Kidney (tissue), 14 donors: ENCODE measurements around the gene SENP8. TPM values are rescaled to one million over a fixed set of nuclear protein-coding genes. Genes with fewer than 3 reads are reported as not detected.

Experiments used
- DNase-seq, 5 donors: peaks; one replicate each; pipeline ENCODE4 v3.0.0-alpha.2; 2013 to 2020
- FAIRE-seq: peaks from 2 replicates; lab custom pipeline; 2012; peaks lifted over from hg19 to GRCh38; lab: Jason Lieb, UNC
- H3K27ac ChIP-seq, 2 donors: one replicate each; pipeline ENCODE4 v1.7.0; 2013; ENCODE audit warnings: low read depth in 2 of 2, low read length in 2 of 2, inconsistent platforms in 1 of 2
- H3K27me3 ChIP-seq: one replicate; pipeline ENCODE4 v1.7.1; 2013; ENCODE audit warnings: low read length, inconsistent platforms; ENCODE audit not compliant: control insufficient read depth, insufficient read depth
- H3K36me3 ChIP-seq, 3 donors: one replicate each; pipeline versions ENCODE4 v1.7.0 to v1.7.1; 2013; ENCODE audit warnings: low read length in 3 of 3, control low read depth in 1 of 3, inconsistent platforms in 1 of 3; ENCODE audit not compliant: insufficient read depth in 3 of 3, control insufficient read depth in 2 of 3
- H3K4me1 ChIP-seq, 3 donors: one replicate each; pipeline versions ENCODE4 v1.7.0 to v1.7.1; 2013; ENCODE audit warnings: low read length in 3 of 3, inconsistent platforms in 1 of 3, low read depth in 1 of 3; ENCODE audit not compliant: control insufficient read depth in 2 of 3, insufficient read depth in 2 of 3
- H3K4me3 ChIP-seq, 3 donors: one replicate each; pipeline versions ENCODE4 v1.7.0 to v1.8.1; 2013; ENCODE audit warnings: low read length in 3 of 3, control low read depth in 1 of 3, inconsistent platforms in 1 of 3
- H3K9ac ChIP-seq, 3 donors: one replicate each; pipeline versions ENCODE4 v1.7.0 to v1.7.1; 2013; ENCODE audit warnings: low read length in 3 of 3, control low read depth in 1 of 3, inconsistent platforms in 1 of 3
- H3K9me3 ChIP-seq, 3 donors: one replicate each; pipeline versions ENCODE4 v1.7.0 to v1.7.1; 2013; ENCODE audit warnings: low read length in 3 of 3, control low read depth in 1 of 3, inconsistent platforms in 1 of 3; ENCODE audit not compliant: control insufficient read depth in 2 of 3, insufficient read depth in 1 of 3
- intact Hi-C: fragments of 100-400 bp; cut with DNase I; formaldehyde crosslinking; loops from one replicate; pipeline ENCODE4 v1.11.1; 2022
- polyA plus RNA-seq: library from polyadenylated mRNA; stranded (reverse); fragments of 350-450 nt; fragmentation: Illumina TruSeq; extraction: RNeasy Lipid Tissue Mini Kit (QIAGEN cat#74804); gene quantifications from one replicate; pipeline ENCODE4 v1.2.3, GENCODE V29; 2014; ENCODE audit warnings: low read depth, low replicate concordance; ENCODE audit not compliant: insufficient read depth
- total RNA-seq: library from RNA; stranded (reverse); fragmentation: NEBNext Ultra II Directional; extraction: Animal tissue kit (Norgen Biotek cat#: 25700); gene quantifications from one replicate; pipeline ENCODE4 v1.2.1, GENCODE V29; 2021
- TF ChIP-seq, protein P1 (sequence below): IDR thresholded peaks from 3 replicates; pipeline ENCODE4 v1.5.1; 2012; ENCODE audit warnings: mild to moderate bottlenecking, moderate library complexity, borderline replicate concordance; ENCODE audit not compliant: insufficient read depth; ENCODE audit errors: extremely low read depth
- donor health status: control.
- donor health status: control.
- donor health status: control.
- donor health status: control.
- donor health status: control.
- donor health status: DM: yes; HTN: yes; CAD: no.
- donor health status: Normal renal cell carcinoma (clear cell type).

SENP8 gene
- total and polyA plus RNA-seq, 2 donors from 2014 or later: 4.8 to 5.6 TPM

- H3K9ac ChIP-seq: no peak overlapping the region
- TF ChIP-seq, protein P1, sequence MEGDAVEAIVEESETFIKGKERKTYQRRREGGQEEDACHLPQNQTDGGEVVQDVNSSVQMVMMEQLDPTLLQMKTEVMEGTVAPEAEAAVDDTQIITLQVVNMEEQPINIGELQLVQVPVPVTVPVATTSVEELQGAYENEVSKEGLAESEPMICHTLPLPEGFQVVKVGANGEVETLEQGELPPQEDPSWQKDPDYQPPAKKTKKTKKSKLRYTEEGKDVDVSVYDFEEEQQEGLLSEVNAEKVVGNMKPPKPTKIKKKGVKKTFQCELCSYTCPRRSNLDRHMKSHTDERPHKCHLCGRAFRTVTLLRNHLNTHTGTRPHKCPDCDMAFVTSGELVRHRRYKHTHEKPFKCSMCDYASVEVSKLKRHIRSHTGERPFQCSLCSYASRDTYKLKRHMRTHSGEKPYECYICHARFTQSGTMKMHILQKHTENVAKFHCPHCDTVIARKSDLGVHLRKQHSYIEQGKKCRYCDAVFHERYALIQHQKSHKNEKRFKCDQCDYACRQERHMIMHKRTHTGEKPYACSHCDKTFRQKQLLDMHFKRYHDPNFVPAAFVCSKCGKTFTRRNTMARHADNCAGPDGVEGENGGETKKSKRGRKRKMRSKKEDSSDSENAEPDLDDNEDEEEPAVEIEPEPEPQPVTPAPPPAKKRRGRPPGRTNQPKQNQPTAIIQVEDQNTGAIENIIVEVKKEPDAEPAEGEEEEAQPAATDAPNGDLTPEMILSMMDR: no peak
- intact Hi-C loops: no loop called here
- H3K27ac ChIP-seq: no peak overlapping the region
- H3K36me3 ChIP-seq: no peaks in the 10 kb centered on the region
- no peak for DNase-seq
- peaks cover 0 to 11% (median 0%) of the 10 kb centered on the region in 3 donors for H3K4me1 ChIP-seq
- no peak for FAIRE-seq
- H3K4me3 ChIP-seq: no peak overlapping the region
- no peaks in the 10 kb centered on the region for H3K27me3 ChIP-seq
- no peaks in the 10 kb centered on the region for H3K9me3 ChIP-seq
Measured at GRCh38 chr15:72128359-72128758, 10.2 kb downstream of the SENP8 start.

DNA sequence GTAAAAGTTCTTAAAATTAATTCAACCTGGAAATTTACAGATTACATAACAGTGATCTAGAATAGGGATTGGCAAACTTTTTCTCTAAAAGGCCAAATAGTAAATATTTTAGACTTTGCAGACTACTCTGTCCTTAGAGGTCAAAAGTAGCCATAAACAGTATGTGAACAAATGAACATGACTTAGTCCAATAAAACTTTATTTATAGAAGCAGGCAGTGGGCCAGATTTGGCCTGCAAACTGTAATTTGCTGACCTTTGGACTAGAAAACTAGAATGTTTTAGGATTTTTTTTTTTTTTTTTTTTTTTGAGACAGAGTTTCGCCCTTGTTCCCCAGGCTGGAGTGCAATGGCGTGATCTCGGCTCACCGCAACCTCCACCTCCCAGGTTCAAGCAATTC lies 12.1 kb downstream of the SENP8 start:
- H3K36me3 ChIP-seq: no peaks in the 10 kb centered on the region
- TF ChIP-seq, protein P1: no peak
- no peak overlapping the region for H3K27ac ChIP-seq
- peaks cover 0 to 8% (median 0%) of the 10 kb centered on the region in 3 donors for H3K4me1 ChIP-seq
- no peaks in the 10 kb centered on the region for H3K9me3 ChIP-seq
- no peaks in the 10 kb centered on the region for H3K27me3 ChIP-seq
- intact Hi-C loops: no loop called here
- DNase-seq (no peak), FAIRE-seq (no peak)
- no peak overlapping the region for H3K9ac ChIP-seq
- H3K4me3 ChIP-seq: no peak overlapping the region

DNA sequence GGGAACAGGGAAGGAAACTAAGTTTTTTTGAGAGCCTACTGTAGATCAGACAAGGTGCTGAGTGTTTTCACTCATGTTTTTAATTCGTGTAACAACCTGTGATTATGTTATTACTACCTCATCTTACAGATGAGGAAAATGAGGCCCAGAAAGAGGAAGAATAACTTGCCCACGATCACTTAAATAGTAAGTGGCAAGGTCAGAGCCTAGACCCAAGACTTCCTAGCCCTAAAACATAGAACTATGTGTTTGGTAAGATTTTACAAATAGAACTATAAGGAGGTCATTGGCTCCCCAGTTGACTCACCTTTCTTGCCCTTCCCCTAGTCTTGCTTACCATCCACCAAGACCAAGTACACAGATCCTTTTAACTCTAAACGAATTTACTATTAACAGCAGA lies 13.7 kb downstream of the SENP8 start:
- Histone ChIP-seq H3K27me3 (no peaks in the 10 kb centered on the region), H3K4me1 (peaks cover 0 to 14% (median 2%) of the 10 kb centered on the region in 3 donors), H3K4me3 (no peak overlapping the region), H3K9ac (no peak overlapping the region), H3K9me3 (no peaks in the 10 kb centered on the region), H3K36me3 (no peaks in the 10 kb centered on the region), H3K27ac (no peak overlapping the region)
- intact Hi-C loops: no loop called here
- FAIRE-seq (no peak), DNase-seq (no peak)
- TF ChIP-seq, protein P1: no peak

DNA sequence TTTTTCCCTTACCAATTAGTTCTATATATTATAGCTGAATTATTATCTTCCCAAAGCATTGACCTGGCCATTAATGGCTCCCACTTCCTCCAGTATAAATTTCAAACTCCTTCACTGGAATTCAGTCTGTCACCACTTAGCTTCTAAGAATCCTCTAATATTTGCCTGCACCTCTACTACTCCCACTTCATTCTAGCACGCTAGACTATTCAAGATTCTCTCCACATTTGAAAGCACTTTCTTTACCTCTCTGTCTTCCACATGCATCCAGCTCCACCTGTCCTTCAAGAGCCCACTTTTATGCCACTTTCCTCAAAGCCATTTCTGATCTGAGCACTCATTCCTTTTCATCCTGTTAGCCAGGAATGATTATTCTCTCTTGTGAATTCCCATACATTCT lies 15.0 kb downstream of the SENP8 start:
- TF ChIP-seq, protein P1: no peak
- intact Hi-C loops: no loop called here
- Histone ChIP-seq H3K27ac (no peak overlapping the region), H3K4me3 (no peak overlapping the region), H3K9ac (no peak overlapping the region), H3K27me3 (no peaks in the 10 kb centered on the region), H3K36me3 (no peaks in the 10 kb centered on the region), H3K9me3 (no peaks in the 10 kb centered on the region), H3K4me1 (peaks cover 0 to 9% (median 2%) of the 10 kb centered on the region in 3 donors)
- DNase-seq: no peak
- no peak for FAIRE-seq
